HCT116 (cell line): ENCODE measurements around the gene CNDP2.

Experiments used
- CTCF ChIP-seq, 3 experiments: fragments of 200-600 bp in 1 of 3; sonication (generic) in 1 of 3; IDR thresholded peaks in 2 of 3; conservative IDR thresholded peaks in 1 of 3; 2 replicates each; pipeline ENCODE4 v1.5.1; 2012 to 2017; ENCODE audit warnings: low read depth in 2 of 3, low read length in 2 of 3, antibody characterized with exemption in 1 of 3, borderline replicate concordance in 1 of 3, control low read depth in 1 of 3, mild to moderate bottlenecking in 1 of 3, mixed read lengths in 1 of 3, mixed run types in 1 of 3, moderate library complexity in 1 of 3; ENCODE audit not compliant: insufficient read depth in 1 of 3
- EZH2 ChIP-seq: fragments of 200-600 bp; sonication (generic); IDR thresholded peaks from 2 replicates; pipeline ENCODE4 v1.6.1; 2017; ENCODE audit warnings: antibody characterized with exemption, mixed run types
- EZH2phosphoT487 ChIP-seq: fragments of 200-600 bp; IDR thresholded peaks from 2 replicates; pipeline ENCODE4 v1.6.1; 2018; ENCODE audit warnings: antibody characterized with exemption, borderline replicate concordance
- POLR2A ChIP-seq: IDR thresholded peaks from 2 replicates; pipeline ENCODE4 v1.7.0; 2011; ENCODE audit warnings: borderline replicate concordance; ENCODE audit not compliant: insufficient read depth, insufficient read length; ENCODE audit errors: extremely low read depth
- POLR2AphosphoS5 ChIP-seq: IDR thresholded peaks from 2 replicates; pipeline ENCODE4 v1.6.1; 2011; ENCODE audit warnings: mild to moderate bottlenecking, low read depth, low read length, moderate library complexity
- REST ChIP-seq: IDR thresholded peaks from 2 replicates; pipeline ENCODE4 v1.6.1; 2012; ENCODE audit warnings: low read depth
- SIN3A ChIP-seq: IDR thresholded peaks from 2 replicates; pipeline ENCODE4 v1.6.1; 2012; ENCODE audit warnings: low read depth

GRCh38 chr18:74503137-74503536 lies 7.0 kb downstream of the CNDP2 start:
- TF ChIP-seq EZH2 (no peak), CTCF (IDR thresholded peaks at IDR 0.05 in 2 of 3, conservative IDR thresholded peaks at IDR 0.05 in 1 of 3; ENCODE audit: borderline replicate concordance in 1 of 3, insufficient read depth in 1 of 3, low read depth in 2 of 3, low read length in 2 of 3) (no peak), SIN3A (no peak), REST (no peak), POLR2AphosphoS5 (no peak), POLR2A (no peak), EZH2phosphoT487 (no peak)
